Urinary bladder (tissue), 4 donors: ENCODE measurements around the gene CLIC3. TPM values are rescaled to one million over a fixed set of nuclear protein-coding genes. Genes with fewer than 3 reads are reported as not detected.

ENCODE experiments used
- DNase-seq: peaks from one replicate; pipeline ENCODE4 v3.0.0-alpha.2; 2015; ENCODE audit errors: extremely low spot score
- H3K27ac ChIP-seq: one replicate; pipeline ENCODE4 v1.5.1; 2013; ENCODE audit warnings: low read depth, mild to moderate bottlenecking, moderate library complexity
- H3K36me3 ChIP-seq: one replicate; pipeline ENCODE4 v1.6.1; 2013; ENCODE audit warnings: mild to moderate bottlenecking, moderate library complexity; ENCODE audit not compliant: insufficient read depth
- H3K4me1 ChIP-seq: one replicate; pipeline ENCODE4 v1.6.1; 2013; ENCODE audit warnings: mild to moderate bottlenecking, moderate library complexity; ENCODE audit not compliant: insufficient read depth
- H3K4me3 ChIP-seq: one replicate; pipeline ENCODE4 v1.5.1; 2013; ENCODE audit warnings: low read depth, low read length
- WGBS: extraction: QIAGEN DNeasy Blood & Tissue Kit; methylation state at CpG from one replicate; pipeline ENCODE4 v1.1.7; 2013; 5-methylcytosine and 5-hydroxymethylcytosine counted together
- polyA plus RNA-seq: library from polyadenylated mRNA; stranded (reverse); fragments of 200-250 nt; gene quantifications from one replicate; pipeline ENCODE4 v1.2.3, GENCODE V29; 2013
- total RNA-seq: library from RNA; depleted of rRNA; stranded (reverse); fragments of >200 nt; gene quantifications from one replicate; pipeline ENCODE4 v1.2.3, GENCODE V29; 2014
- donor health status: healthy with polysubstance abuse.
- donor health status: healthy.

Gene CLIC3
- total and polyA plus RNA-seq, 2 donors, result 3.6 to 11.0 TPM

- Histone ChIP-seq H3K27ac (no peak overlapping the region), H3K4me3 (peak overlapping the region; percentile 75), H3K36me3 (no peaks in the 10 kb centered on the region), H3K4me1 (no peaks in the 10 kb centered on the region)
- no peak for DNase-seq
- 43% methylated on average over 18 of the region's 18 CpGs for WGBS
Measured at GRCh38 chr9:136992819-136993369, 3.5 kb downstream of the CLIC3 start.

- H3K4me3 ChIP-seq, result peak within 1 kb of the TSS; percentile 75
- H3K4me1 ChIP-seq, result no peaks in the 10 kb centered on the region
- peak within 1 kb of the TSS; percentile 65 for H3K27ac ChIP-seq
- peak; percentile 68 for DNase-seq
- under 1% methylated on average over 92 of the region's 92 CpGs for WGBS
- no peaks in the 10 kb centered on the region for H3K36me3 ChIP-seq
Measured at GRCh38 chr9:136991993-136992818, 4.2 kb downstream of the CLIC3 start, which contains the start of gene PAXX. Gene PAXX (plus strand): TSS chr9:136992422. CDS start chr9:136992444, 22 bp downstream.

- Histone ChIP-seq H3K4me1 (no peaks in the 10 kb centered on the region), H3K27ac (no peak overlapping the region), H3K36me3 (no peaks in the 10 kb centered on the region), H3K4me3 (no peak overlapping the region)
- 80% methylated on average over 10 of the region's 10 CpGs for WGBS
- DNase-seq, result no peak
Measured at GRCh38 chr9:136990242-136990911, 6.0 kb downstream of the CLIC3 start.

GRCh38 chr9:136988872-136989271, 7.5 kb downstream of the CLIC3 start:
- no peak overlapping the region for H3K4me3 ChIP-seq
- no peaks in the 10 kb centered on the region for H3K36me3 ChIP-seq
- no peak for DNase-seq
- WGBS, result 93% methylated on average over 4 of the region's 4 CpGs
- H3K4me1 ChIP-seq, result no peaks in the 10 kb centered on the region
- no peak overlapping the region for H3K27ac ChIP-seq

- 16% methylated on average over 33 of the region's 33 CpGs for WGBS
- no peak overlapping the region for H3K4me3 ChIP-seq
- DNase-seq, result no peak
- no peaks in the 10 kb centered on the region for H3K4me1 ChIP-seq
- H3K27ac ChIP-seq, result no peak overlapping the region
- no peaks in the 10 kb centered on the region for H3K36me3 ChIP-seq
Measured at GRCh38 chr9:136985853-136986252, 10.5 kb downstream of the CLIC3 start.

- H3K36me3 ChIP-seq, result no peaks in the 10 kb centered on the region
- DNase-seq, result no peak
- H3K4me3 ChIP-seq, result no peak overlapping the region
- WGBS, result 10% methylated on average over 48 of the region's 48 CpGs
- no peak overlapping the region for H3K27ac ChIP-seq
- no peaks in the 10 kb centered on the region for H3K4me1 ChIP-seq
Measured at GRCh38 chr9:136985027-136985602, 11.3 kb downstream of the CLIC3 start.

- H3K4me3 ChIP-seq, result no peak overlapping the region
- DNase-seq, result no peak
- H3K36me3 ChIP-seq, result no peaks in the 10 kb centered on the region
- H3K27ac ChIP-seq, result no peak overlapping the region
- 49% methylated on average over 29 of the region's 29 CpGs for WGBS
- no peaks in the 10 kb centered on the region for H3K4me1 ChIP-seq
Measured at GRCh38 chr9:136984464-136985026, 11.8 kb downstream of the CLIC3 start.

- Histone ChIP-seq H3K36me3 (no peaks in the 10 kb centered on the region), H3K4me3 (no peak overlapping the region), H3K27ac (no peak overlapping the region), H3K4me1 (no peaks in the 10 kb centered on the region)
- WGBS, result 81% methylated on average over 11 of the region's 11 CpGs
- DNase-seq, result no peak
Measured at GRCh38 chr9:136983656-136984314, 12.6 kb downstream of the CLIC3 start.

- WGBS, result 87% methylated on average over 9 of the region's 9 CpGs
- no peak overlapping the region for H3K27ac ChIP-seq
- H3K36me3 ChIP-seq, result no peaks in the 10 kb centered on the region
- no peak for DNase-seq
- no peaks in the 10 kb centered on the region for H3K4me1 ChIP-seq
- H3K4me3 ChIP-seq, result no peak overlapping the region
Measured at GRCh38 chr9:136983167-136983566, 13.2 kb downstream of the CLIC3 start.

- H3K36me3 ChIP-seq, result no peaks in the 10 kb centered on the region
- WGBS, result 82% methylated on average over 18 of the region's 18 CpGs
- DNase-seq, result no peak
- H3K27ac ChIP-seq, result no peak within 1 kb of the TSS
- H3K4me1 ChIP-seq, result no peaks in the 10 kb centered on the region
- H3K4me3 ChIP-seq, result no peak within 1 kb of the TSS
Measured at GRCh38 chr9:136982232-136983051, 13.9 kb downstream of the CLIC3 start, which contains the start of gene LCNL1. Gene LCNL1 (plus strand): TSS chr9:136982993. CDS start chr9:136983587, 594 bp downstream.

- Histone ChIP-seq H3K4me3 (no peak overlapping the region), H3K4me1 (no peaks in the 10 kb centered on the region), H3K27ac (no peak overlapping the region), H3K36me3 (no peaks in the 10 kb centered on the region)
- no peak for DNase-seq
- 48% methylated on average over 17 of the region's 17 CpGs for WGBS
Measured at GRCh38 chr9:136981588-136982231, 14.7 kb downstream of the CLIC3 start.
